Measurements from ENCODE around the gene SRSF2. TPM values are rescaled to one million over a fixed set of nuclear protein-coding genes. Genes with fewer than 3 reads are reported as not detected.
A peak's percentile ranks its signal among the peaks of the same experiment; 100 is the strongest.

The SRSF2 gene
- total and polyA plus RNA-seq, 9 of the 15 experiments (the other 6 are each of a cell fraction or from before 2014, with no cell fraction given), result 161 to 583 (median 393) TPM

DNA sequence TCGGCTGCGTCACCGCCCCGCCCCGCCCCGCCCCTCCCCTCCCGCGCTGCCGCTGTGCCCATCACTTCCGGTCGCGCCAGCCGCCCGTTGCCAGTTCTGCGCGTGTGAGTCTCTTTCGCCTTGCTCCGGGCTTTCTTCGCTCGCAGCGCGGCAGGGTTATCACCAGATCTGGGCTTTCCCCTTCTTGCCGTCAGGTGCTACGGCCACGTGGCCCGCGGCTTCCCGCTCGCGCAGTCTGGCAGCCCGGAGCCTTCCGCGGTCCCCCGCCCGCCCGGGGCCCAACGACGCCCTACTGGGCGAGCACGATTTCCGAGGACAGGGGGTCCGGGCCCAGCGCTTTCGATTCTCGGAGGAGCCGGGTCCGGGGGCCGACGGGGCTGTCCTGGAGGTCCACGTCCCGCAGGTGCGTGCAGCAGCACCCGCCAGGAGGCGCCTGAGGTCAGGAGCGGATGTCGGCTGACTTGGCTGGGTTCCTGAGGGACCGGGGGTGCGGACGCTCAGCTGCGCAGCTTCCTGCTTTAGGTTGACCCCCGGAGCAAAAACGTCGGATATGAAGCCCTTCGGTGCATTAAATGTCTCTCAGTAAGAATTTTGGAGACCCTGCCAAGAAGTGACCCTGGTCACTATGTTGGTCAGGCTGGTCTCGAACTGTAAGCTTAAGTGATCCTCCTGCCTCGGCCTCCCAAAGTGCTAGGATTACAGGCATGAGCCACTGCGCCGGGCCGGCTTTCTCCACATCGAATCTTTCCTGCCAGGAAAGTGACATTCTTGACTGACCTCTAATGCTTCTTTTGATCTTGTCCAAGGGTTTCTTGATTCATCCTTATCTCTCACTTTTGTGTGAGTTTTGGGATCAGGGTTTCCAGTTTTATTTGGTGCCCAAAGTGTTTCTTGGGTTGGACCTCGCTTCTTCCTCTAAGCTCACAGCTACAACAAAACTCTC, 10.1 kb downstream of the SRSF2 start, which contains the start of gene METTL23 (continued):
- TF ChIP-seq, protein P1, sequence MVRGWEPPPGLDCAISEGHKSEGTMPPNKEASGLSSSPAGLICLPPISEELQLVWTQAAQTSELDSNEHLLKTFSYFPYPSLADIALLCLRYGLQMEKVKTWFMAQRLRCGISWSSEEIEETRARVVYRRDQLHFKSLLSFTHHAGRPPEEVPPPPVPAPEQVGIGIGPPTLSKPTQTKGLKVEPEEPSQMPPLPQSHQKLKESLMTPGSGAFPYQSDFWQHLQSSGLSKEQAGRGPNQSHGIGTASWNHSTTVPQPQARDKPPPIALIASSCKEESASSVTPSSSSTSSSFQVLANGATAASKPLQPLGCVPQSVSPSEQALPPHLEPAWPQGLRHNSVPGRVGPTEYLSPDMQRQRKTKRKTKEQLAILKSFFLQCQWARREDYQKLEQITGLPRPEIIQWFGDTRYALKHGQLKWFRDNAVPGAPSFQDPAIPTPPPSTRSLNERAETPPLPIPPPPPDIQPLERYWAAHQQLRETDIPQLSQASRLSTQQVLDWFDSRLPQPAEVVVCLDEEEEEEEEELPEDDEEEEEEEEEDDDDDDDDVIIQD (CRISPR knock-in tag; IDR thresholded peaks at IDR 0.05), result no peak
- TF ChIP-seq ZNF551 (CRISPR knock-in tag; IDR thresholded peaks at IDR 0.05) (no peak), ZNF41 (CRISPR knock-in tag; conservative IDR thresholded peaks at IDR 0.05) (no peak), MTA1 (IDR thresholded peaks at IDR 0.05; ENCODE audit: borderline replicate concordance) (no peak), ILF3 (IDR thresholded peaks at IDR 0.05; ENCODE audit: borderline replicate concordance) (no peak), KLF10 (CRISPR knock-in tag; IDR thresholded peaks at IDR 0.05) (no peak), CBX3 (IDR thresholded peaks at IDR 0.05; ENCODE audit: borderline replicate concordance in 1 of 2, low read length in 2 of 2) (no peak; a peak in 1 of 3 replicates), ZNF668 (CRISPR knock-in tag; IDR thresholded peaks at IDR 0.05) (no peak), SIRT6 (IDR thresholded peaks at IDR 0.05; ENCODE audit: low read depth, low read length) (no peak), PURB (CRISPR knock-in tag; IDR thresholded peaks at IDR 0.05; ENCODE audit: low read depth) (no peak), CBFB (CRISPR knock-in tag; IDR thresholded peaks at IDR 0.05) (0 out of 2 replicates have a peak, but pooled peaks have one; percentile 19), SMAD1 (IDR thresholded peaks at IDR 0.05; ENCODE audit: low read depth, low read length, partially characterized antibody) (no peak), ARNT (IDR thresholded peaks at IDR 0.05) (no peak), FOXP1 (CRISPR knock-in tag; IDR thresholded peaks at IDR 0.05) (peak; percentile 81), PHF20 (IDR thresholded peaks at IDR 0.05; ENCODE audit: partially characterized antibody) (no peak), FOSL1 (tag; conservative IDR thresholded peaks at IDR 0.05) (peak; percentile 60), HMG20A (CRISPR knock-in tag; conservative IDR thresholded peaks at IDR 0.05) (no peak), ZNF263 (CRISPR knock-in tag; IDR thresholded peaks at IDR 0.05; ENCODE audit: borderline replicate concordance) (no peak)
- TF ChIP-seq, protein P2, sequence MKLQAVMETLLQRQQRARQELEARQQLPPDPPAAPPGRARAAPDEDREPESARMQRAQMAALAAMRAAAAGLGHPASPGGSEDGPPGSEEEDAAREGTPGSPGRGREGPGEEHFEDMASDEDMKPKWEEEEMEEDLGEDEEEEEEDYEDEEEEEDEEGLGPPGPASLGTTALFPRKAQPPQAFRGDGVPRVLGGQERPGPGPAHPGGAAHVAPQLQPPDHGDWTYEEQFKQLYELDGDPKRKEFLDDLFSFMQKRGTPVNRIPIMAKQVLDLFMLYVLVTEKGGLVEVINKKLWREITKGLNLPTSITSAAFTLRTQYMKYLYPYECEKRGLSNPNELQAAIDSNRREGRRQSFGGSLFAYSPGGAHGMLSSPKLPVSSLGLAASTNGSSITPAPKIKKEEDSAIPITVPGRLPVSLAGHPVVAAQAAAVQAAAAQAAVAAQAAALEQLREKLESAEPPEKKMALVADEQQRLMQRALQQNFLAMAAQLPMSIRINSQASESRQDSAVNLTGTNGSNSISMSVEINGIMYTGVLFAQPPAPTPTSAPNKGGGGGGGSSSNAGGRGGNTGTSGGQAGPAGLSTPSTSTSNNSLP (IDR thresholded peaks at IDR 0.05; ENCODE audit: borderline replicate concordance, low read depth, low read length), result no peak
- TF ChIP-seq, protein P3, sequence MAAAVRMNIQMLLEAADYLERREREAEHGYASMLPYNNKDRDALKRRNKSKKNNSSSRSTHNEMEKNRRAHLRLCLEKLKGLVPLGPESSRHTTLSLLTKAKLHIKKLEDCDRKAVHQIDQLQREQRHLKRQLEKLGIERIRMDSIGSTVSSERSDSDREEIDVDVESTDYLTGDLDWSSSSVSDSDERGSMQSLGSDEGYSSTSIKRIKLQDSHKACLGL (CRISPR knock-in tag; IDR thresholded peaks at IDR 0.05; ENCODE audit: borderline replicate concordance, poor library complexity, severe bottlenecking), result peak; percentile 63
- TF ChIP-seq, protein P4, sequence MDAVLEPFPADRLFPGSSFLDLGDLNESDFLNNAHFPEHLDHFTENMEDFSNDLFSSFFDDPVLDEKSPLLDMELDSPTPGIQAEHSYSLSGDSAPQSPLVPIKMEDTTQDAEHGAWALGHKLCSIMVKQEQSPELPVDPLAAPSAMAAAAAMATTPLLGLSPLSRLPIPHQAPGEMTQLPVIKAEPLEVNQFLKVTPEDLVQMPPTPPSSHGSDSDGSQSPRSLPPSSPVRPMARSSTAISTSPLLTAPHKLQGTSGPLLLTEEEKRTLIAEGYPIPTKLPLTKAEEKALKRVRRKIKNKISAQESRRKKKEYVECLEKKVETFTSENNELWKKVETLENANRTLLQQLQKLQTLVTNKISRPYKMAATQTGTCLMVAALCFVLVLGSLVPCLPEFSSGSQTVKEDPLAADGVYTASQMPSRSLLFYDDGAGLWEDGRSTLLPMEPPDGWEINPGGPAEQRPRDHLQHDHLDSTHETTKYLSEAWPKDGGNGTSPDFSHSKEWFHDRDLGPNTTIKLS (IDR thresholded peaks at IDR 0.05; ENCODE audit: borderline replicate concordance, low read depth), result peak; percentile 88
- TF ChIP-seq, protein P5, sequence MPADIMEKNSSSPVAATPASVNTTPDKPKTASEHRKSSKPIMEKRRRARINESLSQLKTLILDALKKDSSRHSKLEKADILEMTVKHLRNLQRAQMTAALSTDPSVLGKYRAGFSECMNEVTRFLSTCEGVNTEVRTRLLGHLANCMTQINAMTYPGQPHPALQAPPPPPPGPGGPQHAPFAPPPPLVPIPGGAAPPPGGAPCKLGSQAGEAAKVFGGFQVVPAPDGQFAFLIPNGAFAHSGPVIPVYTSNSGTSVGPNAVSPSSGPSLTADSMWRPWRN (IDR thresholded peaks at IDR 0.05; ENCODE audit: low read depth), result no peak

Data from K562 (cell line).